Heart right ventricle (tissue), 16 donors: ENCODE data around the gene PRKN. TPM values are rescaled to one million over a fixed set of nuclear protein-coding genes. Genes with fewer than 3 reads are reported as not detected.

Source experiments
- ATAC-seq, 8 donors: fragments of 200-7000 bp; cut with Tn5 transposase; one replicate each; pipeline ENCODE4 v1.9.1; 2020; ENCODE audit warnings: mild to moderate bottlenecking in 8 of 8, moderate library complexity in 8 of 8, moderate number of reproducible peaks in 1 of 8
- DNase-seq, 2 donors: peaks; one replicate each; pipeline ENCODE4 v3.0.0-alpha.2; 2020
- H3K27ac ChIP-seq, 10 donors: fragments of 200-600 bp; sonication (generic) in 2 of 10; one replicate each; pipeline versions ENCODE4 v1.5.0 to v1.8.0; 2020 to 2022; ENCODE audit warnings: mild to moderate bottlenecking in 3 of 10
- H3K27me3 ChIP-seq, 7 donors: fragments of 200-600 bp; one replicate each; pipeline ENCODE4 v1.8.0; 2021 to 2022; ENCODE audit warnings: mild to moderate bottlenecking in 2 of 7
- H3K36me3 ChIP-seq, 9 donors: fragments of 200-600 bp; sonication (generic) in 1 of 9; one replicate each; pipeline versions ENCODE4 v1.5.0 to v1.8.0; 2020 to 2022; ENCODE audit warnings: mild to moderate bottlenecking in 2 of 9
- H3K4me1 ChIP-seq, 9 donors: fragments of 200-600 bp; sonication (generic) in 1 of 9; one replicate each; pipeline versions ENCODE4 v1.5.0 to v1.8.0; 2020 to 2022; ENCODE audit warnings: mild to moderate bottlenecking in 4 of 9
- H3K4me3 ChIP-seq, 10 donors: fragments of 200-600 bp; sonication (generic) in 2 of 10; one replicate each; pipeline versions ENCODE4 v1.5.0 to v1.8.0; 2020 to 2022; ENCODE audit warnings: mild to moderate bottlenecking in 7 of 10, moderate library complexity in 2 of 10
- H3K9me3 ChIP-seq, 11 donors: fragments of 200-600 bp in 10 of 11; sonication (generic) in 2 of 11; one replicate each; pipeline versions ENCODE4 v1.5.0 to v1.8.0; 2013 to 2022; ENCODE audit warnings: mild to moderate bottlenecking in 2 of 11, control low read depth in 1 of 11, moderate library complexity in 1 of 11
- WGBS, 2 donors: extraction: QIAGEN DNeasy Blood & Tissue Kit; methylation state at CpG; one replicate each; pipeline ENCODE4 v1.1.7; 2013; ENCODE audit warnings: inconsistent platforms in 1 of 2; 5-methylcytosine and 5-hydroxymethylcytosine counted together
- intact Hi-C, 10 donors: fragments of 100-400 bp; cut with DNase I; formaldehyde crosslinking; loops; one replicate each; pipeline versions ENCODE4 v1.11.1 to v1.14.2; 2022
- polyA plus RNA-seq, 2 donors: library from polyadenylated mRNA; stranded (reverse); fragments of 200-250 nt; gene quantifications; one replicate each; pipeline ENCODE4 v1.2.3, GENCODE V29; 2013
- total RNA-seq, 10 donors: library from RNA; stranded (reverse); fragmentation: NEBNext Ultra II Directional in 3 of 10; extraction: Animal tissue kit (Norgen Biotek cat#: 25700) in 3 of 10; gene quantifications; one replicate each; pipeline versions ENCODE4 v1.2.1 to v1.2.4, GENCODE V29; 2021 to 2023
- TF ChIP-seq, protein P1 (sequence below), 9 donors: fragments of 200-600 bp; sonication (generic) in 2 of 9; IDR thresholded peaks; one replicate each; pipeline versions ENCODE4 v1.5.0 to v1.8.0; 2021 to 2022; ENCODE audit warnings: antibody characterized with exemption in 9 of 9, mild to moderate bottlenecking in 5 of 9, moderate library complexity in 1 of 9
- donor health status: Arrhythmogenic right ventricular cardiomyopathy.
- donor health status: ischemic (EF 13 %, LVEDD 7.1; RV severe dilation, severe dysfunction).
- donor health status: healthy with polysubstance abuse.
- donor health status: DM: no; HTN: yes; CAD: no.
- donor health status: DM: no; HTN: no; CAD: no.
- donor health status: ischemic (EF 25% LVEDD 6.9; RV normal size, moderate dysfunction).
- donor health status: ischemic (EF 25% LVEDD 5.7; RV mildly dilated, moderate dysfunction).
- donor health status: healthy.
- donor health status: DM: yes; HTN: yes; CAD: no.
- donor health status: Ischemic cardiomyopathy.
- donor health status: ischemic (EF 35%, LVEDD 5.7; RV mildly dilated, moderate dysfunction).
- donor health status: nonischemic (EF 11% LVEDD 7.7; RV severe dilation, severe dysfunction).
- donor health status: DM: yes; HTN: yes; CAD: no.
- donor health status: PGD.
- donor health status: ischemic (EF 29% LVEDD 5.4; RV normal size, mild dysfunction).
- donor health status: nonischemic (EF 23%, LVEDD 6.1; RV moderate dilation, normal function).

PRKN gene
- total and polyA plus RNA-seq, 12 donors: 2.3 to 27.7 (median 26.3) TPM

DNA sequence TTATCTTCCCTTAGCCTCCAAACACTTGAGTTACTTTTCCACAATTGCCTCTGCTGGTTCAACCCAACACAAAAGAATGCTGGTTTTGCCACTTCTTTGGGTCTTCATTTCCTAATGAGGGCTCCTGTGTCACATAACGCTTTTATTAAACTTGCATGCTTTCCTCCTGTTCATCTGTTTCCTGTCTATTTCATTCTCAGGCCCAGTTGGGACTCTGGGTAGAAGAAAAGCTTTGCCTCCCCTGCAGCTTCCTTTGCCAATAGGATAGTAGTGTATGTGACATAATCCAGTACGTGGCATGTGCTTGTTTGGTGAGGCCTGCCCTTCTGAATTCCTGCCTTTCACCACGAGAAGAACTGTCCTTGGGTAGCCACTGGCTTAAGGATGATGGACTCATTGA is 924.4 kb downstream of the PRKN start:
- intact Hi-C loops: loop anchor here in 1 of 10 donors (10.0 kb wide), 1 partner anchor 388 kb away; no protein-coding TSS in a partner anchor
- Histone ChIP-seq H3K27me3 (no peaks in the 10 kb centered on the region), H3K4me3 (no peak overlapping the region), H3K27ac (no peak overlapping the region), H3K4me1 (peaks cover 0 to 10% (median 0%) of the 10 kb centered on the region in 9 donors), H3K36me3 (no peaks in the 10 kb centered on the region), H3K9me3 (peaks cover 0 to 3% (median 0%) of the 10 kb centered on the region in 11 donors)
- ATAC-seq (no peak), DNase-seq (no peak)
- 54 to 59% methylated on average over 3 of the region's 3 CpGs for WGBS, 2 donors
- TF ChIP-seq, protein P1, sequence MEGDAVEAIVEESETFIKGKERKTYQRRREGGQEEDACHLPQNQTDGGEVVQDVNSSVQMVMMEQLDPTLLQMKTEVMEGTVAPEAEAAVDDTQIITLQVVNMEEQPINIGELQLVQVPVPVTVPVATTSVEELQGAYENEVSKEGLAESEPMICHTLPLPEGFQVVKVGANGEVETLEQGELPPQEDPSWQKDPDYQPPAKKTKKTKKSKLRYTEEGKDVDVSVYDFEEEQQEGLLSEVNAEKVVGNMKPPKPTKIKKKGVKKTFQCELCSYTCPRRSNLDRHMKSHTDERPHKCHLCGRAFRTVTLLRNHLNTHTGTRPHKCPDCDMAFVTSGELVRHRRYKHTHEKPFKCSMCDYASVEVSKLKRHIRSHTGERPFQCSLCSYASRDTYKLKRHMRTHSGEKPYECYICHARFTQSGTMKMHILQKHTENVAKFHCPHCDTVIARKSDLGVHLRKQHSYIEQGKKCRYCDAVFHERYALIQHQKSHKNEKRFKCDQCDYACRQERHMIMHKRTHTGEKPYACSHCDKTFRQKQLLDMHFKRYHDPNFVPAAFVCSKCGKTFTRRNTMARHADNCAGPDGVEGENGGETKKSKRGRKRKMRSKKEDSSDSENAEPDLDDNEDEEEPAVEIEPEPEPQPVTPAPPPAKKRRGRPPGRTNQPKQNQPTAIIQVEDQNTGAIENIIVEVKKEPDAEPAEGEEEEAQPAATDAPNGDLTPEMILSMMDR (IDR thresholded peaks at IDR 0.05): no peak

DNA sequence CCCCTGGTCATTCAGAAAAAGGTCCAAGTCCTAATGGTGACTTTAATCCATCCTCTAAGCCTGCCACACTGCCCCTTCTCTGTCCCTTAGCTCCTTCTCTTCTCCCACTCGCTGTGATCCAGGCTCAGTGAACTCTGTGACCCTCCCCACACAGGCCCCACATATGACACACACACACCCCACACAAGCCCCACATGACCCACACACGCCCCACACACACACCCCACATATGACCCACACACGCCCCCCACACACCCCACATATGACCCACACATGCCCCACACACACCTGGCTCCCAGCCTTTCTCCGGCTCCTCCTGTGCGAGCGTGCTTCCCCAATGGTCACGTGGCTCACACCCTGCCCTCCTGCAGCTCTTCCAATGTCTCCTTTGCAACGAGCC is 925.3 kb downstream of the PRKN start:
- WGBS, 2 donors: 95 to 96% methylated on average over 8 of the region's 8 CpGs

DNA sequence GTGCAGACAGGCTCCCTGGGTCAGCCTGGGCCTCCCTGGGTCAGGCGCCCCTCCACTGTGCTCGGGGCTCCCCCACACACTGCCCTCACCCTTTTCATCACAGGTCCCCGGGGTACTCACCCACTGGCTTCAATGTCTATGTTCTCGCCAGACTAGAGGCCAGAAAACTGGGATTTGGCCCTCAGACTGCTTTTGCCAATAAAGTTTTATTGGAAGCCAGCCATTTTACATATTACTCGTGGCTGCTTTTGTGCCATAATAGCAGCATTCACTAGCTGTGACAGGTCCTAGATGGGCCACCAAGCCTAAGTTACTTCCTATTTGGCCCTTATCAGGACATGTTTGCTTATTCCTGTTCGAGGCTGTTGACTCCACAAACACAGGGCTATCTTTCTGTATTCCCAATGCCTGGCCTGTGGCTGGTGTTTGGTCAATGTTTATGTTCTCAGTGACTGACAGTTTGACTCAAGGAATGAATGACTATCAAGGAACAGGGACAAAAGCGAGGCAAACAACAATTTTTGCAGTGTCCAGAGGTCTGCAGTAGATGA is 928.6 kb downstream of the PRKN start:
- H3K4me1 ChIP-seq: peaks cover 0 to under 1% (median 0%) of the 10 kb centered on the region in 9 donors
- H3K27me3 ChIP-seq: no peaks in the 10 kb centered on the region
- no peak overlapping the region for H3K4me3 ChIP-seq
- intact Hi-C loops: no loop called here
- no peak for DNase-seq
- WGBS, 2 donors: 75 to 80% methylated on average over 7 of the region's 7 CpGs
- ATAC-seq: no peak
- TF ChIP-seq, protein P1 (IDR thresholded peaks at IDR 0.05): no peak
- H3K27ac ChIP-seq: no peak overlapping the region
- H3K9me3 ChIP-seq: peaks cover 0 to 3% (median 0%) of the 10 kb centered on the region in 11 donors
- H3K36me3 ChIP-seq: no peaks in the 10 kb centered on the region

More for the DNA sequence above, 925.3 kb downstream of the PRKN start:
- Histone ChIP-seq H3K4me1 (peaks cover 0 to 10% (median 0%) of the 10 kb centered on the region in 9 donors), H3K27ac (no peak overlapping the region), H3K27me3 (no peaks in the 10 kb centered on the region), H3K9me3 (peaks cover 0 to 3% (median 0%) of the 10 kb centered on the region in 11 donors), H3K36me3 (no peaks in the 10 kb centered on the region), H3K4me3 (no peak overlapping the region)
- TF ChIP-seq, protein P1 (IDR thresholded peaks at IDR 0.05): no peak
- DNase-seq: no peak
- ATAC-seq: no peak
- intact Hi-C loops: loop anchor here in 1 of 10 donors (10.0 kb wide), 1 partner anchor 387 kb away; no protein-coding TSS in a partner anchor

DNA sequence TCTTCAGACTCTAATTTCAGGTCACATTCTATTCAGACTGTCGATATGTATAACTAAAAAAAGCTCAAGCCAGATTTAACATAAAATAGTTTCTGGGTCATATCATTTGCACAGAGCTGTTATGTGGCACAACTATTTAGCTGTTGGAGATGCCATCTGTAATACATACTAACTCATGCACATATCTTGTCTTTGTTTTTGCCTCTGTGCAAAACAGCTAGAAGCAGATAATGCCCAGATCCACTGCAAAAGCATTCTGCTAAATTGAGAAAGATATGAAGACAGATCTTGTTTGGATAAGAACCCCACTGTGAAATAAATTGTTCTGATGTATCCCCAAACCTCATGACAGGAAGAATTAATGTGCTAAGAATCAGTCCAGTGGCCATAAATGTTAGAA is 930.9 kb downstream of the PRKN start:
- TF ChIP-seq, protein P1 (IDR thresholded peaks at IDR 0.05): no peak
- no peak overlapping the region for H3K27ac ChIP-seq
- no peaks in the 10 kb centered on the region for H3K4me1 ChIP-seq
- H3K27me3 ChIP-seq: no peaks in the 10 kb centered on the region
- intact Hi-C loops: no loop called here
- WGBS, 2 donors: 33 to 54% methylated on average over 1 of the region's 1 CpG
- ATAC-seq (no peak), DNase-seq (no peak)
- H3K9me3 ChIP-seq: peaks cover 0 to 9% (median 0%) of the 10 kb centered on the region in 11 donors
- H3K36me3 ChIP-seq: no peaks in the 10 kb centered on the region
- H3K4me3 ChIP-seq: no peak overlapping the region
